Activated CD4-positive, alpha-beta T cell treated with anti-CD3 and anti-CD28 coated beads, Interleukin-2, amount 10 ng/mL, durations not matched to agents 7 days and 5 days (primary cell): ENCODE data around the gene EIF1AD. TPM values are rescaled to one million over a fixed set of nuclear protein-coding genes. Genes with fewer than 3 reads are reported as not detected.
"Not testable (repeated sequence)": the region's sequence is repeated elsewhere in the genome, so short reads cannot be mapped to it uniquely, and the experiment has no call there.

Experiments
- CTCF ChIA-PET: fragments of 350-600 bp; sonication (Branson Sonifier 250); formaldehyde crosslinking; loops from one replicate; lab custom pipeline; 2021; ENCODE audit warnings: antibody characterized with exemption; lab: Charles Lee
- POLR2A ChIA-PET: fragments of 350-600 bp; sonication (Branson Sonifier 250); formaldehyde crosslinking; loops from one replicate; lab custom pipeline; 2021; ENCODE audit warnings: antibody characterized with exemption; lab: Charles Lee
- DNase-seq: peaks from one replicate; pipeline ENCODE4 v3.0.0-alpha.2; 2020
- H3K27ac Mint-ChIP-seq: one replicate; pipeline ENCODE4 v1.8.0; 2021; ENCODE audit warnings: mild to moderate bottlenecking, moderate library complexity, mixed read lengths
- H3K27me3 Mint-ChIP-seq: one replicate; pipeline ENCODE4 v1.8.0; 2021; ENCODE audit warnings: mixed read lengths
- H3K36me3 Mint-ChIP-seq: one replicate; pipeline ENCODE4 v1.8.0; 2021; ENCODE audit warnings: low read depth, mixed read lengths
- H3K4me1 Mint-ChIP-seq: one replicate; pipeline ENCODE4 v1.8.0; 2021; ENCODE audit warnings: mixed read lengths
- H3K4me3 Mint-ChIP-seq: one replicate; pipeline ENCODE4 v1.8.0; 2021; ENCODE audit warnings: mild to moderate bottlenecking, moderate library complexity, mixed read lengths
- H3K9me3 Mint-ChIP-seq: one replicate; pipeline ENCODE4 v1.8.0; 2021; ENCODE audit warnings: mixed read lengths
- total RNA-seq, 2 experiments: library from RNA; stranded (reverse); gene quantifications; one replicate each; pipeline ENCODE4 v1.2.3, GENCODE V29; 2021

Gene EIF1AD
- total RNA-seq, 2 experiments from 2014 or later = 50.4 to 54.4 TPM

GRCh38 chr11:66039765-66040164, 37.8 kb upstream of the EIF1AD start:
- no peaks in the 10 kb centered on the region for H3K36me3 Mint-ChIP-seq
- H3K4me1 Mint-ChIP-seq = peaks cover 4% of the 10 kb centered on the region
- DNase-seq = no peak
- ChIA-PET POLR2A (no interaction called here), CTCF (interaction anchor here (0.6 to 6.1 kb wide), 2 partner anchors 17 to 21 kb away, joined by 6 to 36 read pairs; no protein-coding TSS in a partner anchor)
- no peaks in the 10 kb centered on the region for H3K9me3 Mint-ChIP-seq
- peaks cover 6% of the 10 kb centered on the region for H3K27me3 Mint-ChIP-seq
- no peak overlapping the region for H3K4me3 Mint-ChIP-seq
- H3K27ac Mint-ChIP-seq = no peak overlapping the region

GRCh38 chr11:66037327-66037726, 35.4 kb upstream of the EIF1AD start:
- H3K36me3 Mint-ChIP-seq = no peaks in the 10 kb centered on the region
- H3K4me1 Mint-ChIP-seq = no peaks in the 10 kb centered on the region
- POLR2A ChIA-PET = no interaction called here
- H3K27me3 Mint-ChIP-seq = peaks cover 9% of the 10 kb centered on the region
- H3K4me3 Mint-ChIP-seq = no peak overlapping the region
- CTCF ChIA-PET = interaction anchor here (0.7 to 6.1 kb wide), 4 partner anchors 9 to 364 kb away, joined by 3 to 36 read pairs (median 4); partner anchors contain the start of gene GAL3ST3
- no peaks in the 10 kb centered on the region for H3K9me3 Mint-ChIP-seq
- H3K27ac Mint-ChIP-seq = no peak overlapping the region
- DNase-seq = no peak

- H3K36me3 Mint-ChIP-seq = no peaks in the 10 kb centered on the region
These were observed 34.4 kb upstream of the EIF1AD start for GRCh38 chr11:66036334-66036710.

GRCh38 chr11:66035653-66036333, 33.8 kb upstream of the EIF1AD start:
- Mint-ChIP-seq H3K4me3 (no peak overlapping the region), H3K36me3 (no peaks in the 10 kb centered on the region), H3K4me1 (no peaks in the 10 kb centered on the region), H3K27me3 (peaks cover 9% of the 10 kb centered on the region), H3K27ac (no peak overlapping the region), H3K9me3 (no peaks in the 10 kb centered on the region)
- POLR2A ChIA-PET = no interaction called here
- CTCF ChIA-PET = interaction anchor here (0.8 to 6.1 kb wide), 4 partner anchors 10 to 17 kb away, joined by 3 to 36 read pairs (median 10); no protein-coding TSS in a partner anchor
- no peak for DNase-seq

More at GRCh38 chr11:66036334-66036710, 34.4 kb upstream of the EIF1AD start:
- H3K27ac Mint-ChIP-seq = no peak overlapping the region
- no peak for DNase-seq
- no peak overlapping the region for H3K4me3 Mint-ChIP-seq
- CTCF ChIA-PET = interaction anchor here (0.8 to 6.1 kb wide), 4 partner anchors 9 to 17 kb away, joined by 3 to 36 read pairs (median 10); no protein-coding TSS in a partner anchor
- POLR2A ChIA-PET = no interaction called here
- H3K27me3 Mint-ChIP-seq = peaks cover 9% of the 10 kb centered on the region
- H3K9me3 Mint-ChIP-seq = no peaks in the 10 kb centered on the region
- no peaks in the 10 kb centered on the region for H3K4me1 Mint-ChIP-seq

GRCh38 chr11:66032957-66033735, 31.2 kb upstream of the EIF1AD start:
- Mint-ChIP-seq H3K27me3 (peaks cover 9% of the 10 kb centered on the region), H3K27ac (no peak overlapping the region), H3K9me3 (no peaks in the 10 kb centered on the region), H3K4me3 (no peak overlapping the region), H3K36me3 (no peaks in the 10 kb centered on the region), H3K4me1 (no peaks in the 10 kb centered on the region)
- CTCF ChIA-PET = no interaction called here
- DNase-seq = no peak
- POLR2A ChIA-PET = no interaction called here

- no peak within 1 kb of the TSS for H3K4me3 Mint-ChIP-seq
- peaks cover 7% of the 10 kb centered on the region for H3K27me3 Mint-ChIP-seq
- ChIA-PET POLR2A (no interaction called here), CTCF (interaction anchor here (1.0 kb wide), 1 partner anchor 246 kb away, joined by 3 read pairs; no protein-coding TSS in a partner anchor)
- H3K36me3 Mint-ChIP-seq = no peaks in the 10 kb centered on the region
- H3K4me1 Mint-ChIP-seq = peaks cover 11% of the 10 kb centered on the region
- H3K9me3 Mint-ChIP-seq = no peaks in the 10 kb centered on the region
- DNase-seq = no peak
- H3K27ac Mint-ChIP-seq = no peak within 1 kb of the TSS
These were observed 24.1 kb upstream of the EIF1AD start, which contains the start of gene CATSPER1 for GRCh38 chr11:66026017-66026529. CATSPER1 (minus strand) TSS chr11:66026479; CDS start chr11:66026379, 100 bp downstream.

GRCh38 chr11:66023186-66023440, 21.2 kb upstream of the EIF1AD start:
- POLR2A ChIA-PET, H3K9me3 Mint-ChIP-seq, H3K36me3 Mint-ChIP-seq, DNase-seq, H3K27me3 Mint-ChIP-seq, H3K4me3 Mint-ChIP-seq, H3K27ac Mint-ChIP-seq: not testable (repeated sequence)
- CTCF ChIA-PET = interaction anchor here (0.5 to 4.9 kb wide), 19 partner anchors 8 to 711 kb away, joined by 3 to 36 read pairs (median 4); partner anchors contain the start of genes BANF1, CST6, EIF1AD and FIBP
- peaks cover 15% of the 10 kb centered on the region for H3K4me1 Mint-ChIP-seq

- no peak overlapping the region for H3K4me3 Mint-ChIP-seq
These were observed 20.6 kb upstream of the EIF1AD start for GRCh38 chr11:66022401-66023185.

GRCh38 chr11:66020618-66021357, 18.8 kb upstream of the EIF1AD start:
- no peak overlapping the region for H3K4me3 Mint-ChIP-seq

More at GRCh38 chr11:66022401-66023185, 20.6 kb upstream of the EIF1AD start:
- Mint-ChIP-seq H3K36me3 (no peaks in the 10 kb centered on the region), H3K4me1 (peaks cover 15% of the 10 kb centered on the region), H3K27me3 (peaks cover 7% of the 10 kb centered on the region), H3K27ac (no peak overlapping the region), H3K9me3 (no peaks in the 10 kb centered on the region)
- ChIA-PET POLR2A (no interaction called here), CTCF (interaction anchor here (0.5 to 4.9 kb wide), 27 partner anchors 9 to 1015 kb away, joined by 3 to 36 read pairs (median 3); partner anchors contain the start of genes AP5B1, BANF1, CST6 and EIF1AD)
- DNase-seq = peak; percentile 75

GRCh38 chr11:66020212-66020611, 18.3 kb upstream of the EIF1AD start:
- peaks cover 15% of the 10 kb centered on the region for H3K4me1 Mint-ChIP-seq
- peak overlapping the region; percentile 9 for H3K27ac Mint-ChIP-seq
- ChIA-PET POLR2A (no interaction called here), CTCF (interaction anchor here (0.9 to 4.9 kb wide), 4 partner anchors 25 to 259 kb away, joined by 3 to 28 read pairs (median 3); partner anchors contain the start of gene SF3B2)
- no peak overlapping the region for H3K4me3 Mint-ChIP-seq
- no peaks in the 10 kb centered on the region for H3K36me3 Mint-ChIP-seq
- H3K27me3 Mint-ChIP-seq = peaks cover 7% of the 10 kb centered on the region
- no peak for DNase-seq
- no peaks in the 10 kb centered on the region for H3K9me3 Mint-ChIP-seq

More at GRCh38 chr11:66020618-66021357, 18.8 kb upstream of the EIF1AD start:
- no peak for DNase-seq
- no peak overlapping the region for H3K27ac Mint-ChIP-seq
- H3K27me3 Mint-ChIP-seq = peaks cover 7% of the 10 kb centered on the region
- no peaks in the 10 kb centered on the region for H3K36me3 Mint-ChIP-seq
- no peaks in the 10 kb centered on the region for H3K9me3 Mint-ChIP-seq
- H3K4me1 Mint-ChIP-seq = peaks cover 15% of the 10 kb centered on the region
- POLR2A ChIA-PET = no interaction called here
- CTCF ChIA-PET = interaction anchor here (1.4 to 4.9 kb wide), 4 partner anchors 14 to 31 kb away, joined by 3 to 28 read pairs (median 3); partner anchors contain the start of gene SF3B2

- no peak for DNase-seq
- ChIA-PET CTCF (interaction anchor here (0.6 kb wide), 2 partner anchors 14 to 28 kb away, joined by 3 to 6 read pairs; no protein-coding TSS in a partner anchor), POLR2A (interaction anchor here (0.6 kb wide), 1 partner anchor 12 kb away, joined by 3 read pairs; no protein-coding TSS in a partner anchor)
- Mint-ChIP-seq H3K27ac (no peak overlapping the region), H3K27me3 (peaks cover 9% of the 10 kb centered on the region), H3K4me1 (peaks cover 10% of the 10 kb centered on the region), H3K9me3 (no peaks in the 10 kb centered on the region), H3K36me3 (no peaks in the 10 kb centered on the region), H3K4me3 (no peak overlapping the region)
These were observed 15.4 kb upstream of the EIF1AD start for GRCh38 chr11:66017321-66017720.
